Measurements from ENCODE around the gene CCN2.

DNA sequence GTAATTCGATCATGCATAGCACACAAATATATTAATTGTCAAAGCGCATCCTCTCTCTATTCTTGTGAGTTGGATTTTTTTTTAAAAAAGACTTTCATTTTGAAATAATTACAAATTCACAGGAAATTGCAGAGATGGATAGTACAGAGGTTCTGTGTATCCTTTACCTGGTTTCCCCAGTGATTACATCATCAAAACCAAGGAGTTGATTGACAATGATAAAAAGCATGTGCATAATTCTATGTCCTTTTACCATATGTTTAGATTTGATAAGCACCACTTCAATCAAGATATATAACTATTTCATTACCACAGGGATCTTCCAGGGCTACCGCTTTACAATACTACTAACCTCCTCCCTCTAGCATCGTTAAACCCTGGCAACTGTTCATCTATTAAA, 40.2 kb downstream of the CCN2 start:
- no peak for TF ChIP-seq POLR2A (IDR thresholded peaks at IDR 0.05)
- TF ChIP-seq, protein P1, sequence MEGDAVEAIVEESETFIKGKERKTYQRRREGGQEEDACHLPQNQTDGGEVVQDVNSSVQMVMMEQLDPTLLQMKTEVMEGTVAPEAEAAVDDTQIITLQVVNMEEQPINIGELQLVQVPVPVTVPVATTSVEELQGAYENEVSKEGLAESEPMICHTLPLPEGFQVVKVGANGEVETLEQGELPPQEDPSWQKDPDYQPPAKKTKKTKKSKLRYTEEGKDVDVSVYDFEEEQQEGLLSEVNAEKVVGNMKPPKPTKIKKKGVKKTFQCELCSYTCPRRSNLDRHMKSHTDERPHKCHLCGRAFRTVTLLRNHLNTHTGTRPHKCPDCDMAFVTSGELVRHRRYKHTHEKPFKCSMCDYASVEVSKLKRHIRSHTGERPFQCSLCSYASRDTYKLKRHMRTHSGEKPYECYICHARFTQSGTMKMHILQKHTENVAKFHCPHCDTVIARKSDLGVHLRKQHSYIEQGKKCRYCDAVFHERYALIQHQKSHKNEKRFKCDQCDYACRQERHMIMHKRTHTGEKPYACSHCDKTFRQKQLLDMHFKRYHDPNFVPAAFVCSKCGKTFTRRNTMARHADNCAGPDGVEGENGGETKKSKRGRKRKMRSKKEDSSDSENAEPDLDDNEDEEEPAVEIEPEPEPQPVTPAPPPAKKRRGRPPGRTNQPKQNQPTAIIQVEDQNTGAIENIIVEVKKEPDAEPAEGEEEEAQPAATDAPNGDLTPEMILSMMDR (IDR thresholded peaks at IDR 0.05) = no peak

Data from lower leg skin (tissue), 3 donors.